DND-41 (cell line): ENCODE data around the gene DNM2.

ENCODE experiments used
- ATAC-seq: fragments of 200-7000 bp; cut with Tn5 transposase; 3 replicates; pipeline ENCODE4 v1.9.1; 2021; ENCODE audit warnings: low read depth; ENCODE audit not compliant: insufficient read depth
- DNase-seq: peaks from one replicate; pipeline ENCODE4 v3.0.0-alpha.2; 2020
- H2AFZ ChIP-seq: 2 replicates; pipeline ENCODE4 v1.6.0; 2012; ENCODE audit warnings: low read depth, low read length
- H3K27ac ChIP-seq: 2 replicates; pipeline ENCODE4 v1.5.1; 2012; ENCODE audit warnings: low read length, inconsistent platforms
- H3K27me3 ChIP-seq: fragments of 200-600 bp; sonication (generic); 2 replicates; pipeline ENCODE4 v1.6.0; 2012; ENCODE audit warnings: low read length, mild to moderate bottlenecking, inconsistent platforms; ENCODE audit not compliant: insufficient read depth, poor library complexity
- H3K36me3 ChIP-seq: 2 replicates; pipeline ENCODE4 v1.5.1; 2012; ENCODE audit warnings: low read length, inconsistent platforms; ENCODE audit not compliant: insufficient read depth
- H3K4me1 ChIP-seq: 2 replicates; pipeline ENCODE4 v1.5.1; 2012; ENCODE audit warnings: mild to moderate bottlenecking, low read length; ENCODE audit not compliant: insufficient read depth
- H3K4me2 ChIP-seq: 2 replicates; pipeline ENCODE4 v1.6.0; 2012; ENCODE audit warnings: mild to moderate bottlenecking, moderate library complexity, low read length, inconsistent platforms; ENCODE audit not compliant: insufficient read depth
- H3K4me3 ChIP-seq, 2 experiments: fragments of 200-600 bp in 1 of 2; shearing (Covaris generic) in 1 of 2; 2 replicates each; pipeline ENCODE4 v1.5.1; 2012 to 2016; ENCODE audit warnings: inconsistent platforms in 2 of 2, low read length in 2 of 2, mild to moderate bottlenecking in 2 of 2, low read depth in 1 of 2, moderate library complexity in 1 of 2
- H3K79me2 ChIP-seq: 2 replicates; pipeline ENCODE4 v1.6.0; 2012; ENCODE audit warnings: low read length, inconsistent platforms; ENCODE audit not compliant: insufficient read depth
- H3K9ac ChIP-seq: 2 replicates; pipeline ENCODE4 v1.6.0; 2012; ENCODE audit warnings: low read depth, mild to moderate bottlenecking, inconsistent platforms, low read length, moderate library complexity
- H3K9me3 ChIP-seq: 2 replicates; pipeline ENCODE4 v1.5.1; 2012; ENCODE audit warnings: low read length, moderate library complexity, mild to moderate bottlenecking, inconsistent platforms; ENCODE audit not compliant: insufficient read depth, severe bottlenecking
- H4K20me1 ChIP-seq: 2 replicates; pipeline ENCODE4 v1.6.0; 2012; ENCODE audit warnings: low read length; ENCODE audit not compliant: insufficient read depth
- CTCF ChIP-seq: IDR thresholded peaks from 2 replicates; pipeline ENCODE4 v1.5.1; 2012; ENCODE audit warnings: borderline replicate concordance, low read length, moderate library complexity, mild to moderate bottlenecking; ENCODE audit not compliant: poor library complexity, severe bottlenecking; ENCODE audit errors: extremely low read depth
- EZH2 ChIP-seq: IDR thresholded peaks from 3 replicates; pipeline ENCODE4 v1.6.1; 2012; ENCODE audit warnings: borderline replicate concordance, low read depth, mild to moderate bottlenecking, moderate library complexity, low read length, inconsistent platforms; ENCODE audit not compliant: severe bottlenecking

DNM2 gene

GRCh38 chr19:10701955-10702525 lies 15.8 kb upstream of the DNM2 start:
- ATAC-seq (peak; percentile 3; the same call in 1 of the 3 replicates), DNase-seq (peak; percentile 30)
- peak overlapping the region; percentile 97 for H2AFZ ChIP-seq

GRCh38 chr19:10706990-10707389 lies 10.9 kb upstream of the DNM2 start:
- no peaks in the 10 kb centered on the region for H3K9me3 ChIP-seq
- H3K27me3 ChIP-seq, result no peaks in the 10 kb centered on the region
- peaks cover 4% of the 10 kb centered on the region for H3K79me2 ChIP-seq
- H4K20me1 ChIP-seq, result no peaks in the 10 kb centered on the region
- ATAC-seq (no peak), DNase-seq (no peak)
- H3K36me3 ChIP-seq, result peaks cover 10% of the 10 kb centered on the region
- H3K27ac ChIP-seq, result no peak overlapping the region
- H3K9ac ChIP-seq, result no peak overlapping the region
- no peak overlapping the region for H3K4me2 ChIP-seq
- H2AFZ ChIP-seq, result no peak overlapping the region
- no peak overlapping the region for H3K4me3 ChIP-seq
- H3K4me1 ChIP-seq, result peaks cover 8% of the 10 kb centered on the region
- TF ChIP-seq CTCF, result no peak
- no peak for TF ChIP-seq EZH2

More at GRCh38 chr19:10701955-10702525, 15.8 kb upstream of the DNM2 start:
- no peaks in the 10 kb centered on the region for H3K27me3 ChIP-seq
- H3K4me1 ChIP-seq, result peaks cover 18% of the 10 kb centered on the region
- H3K27ac ChIP-seq, result peak overlapping the region; percentile 69
- no peaks in the 10 kb centered on the region for H3K9me3 ChIP-seq
- no peak for TF ChIP-seq EZH2
- TF ChIP-seq CTCF, result no peak
- peaks cover 11% of the 10 kb centered on the region for H3K79me2 ChIP-seq
- peak overlapping the region; percentile 63 to 90; a peak in 3 of 4 replicates for H3K4me3 ChIP-seq
- H4K20me1 ChIP-seq, result no peaks in the 10 kb centered on the region
- H3K9ac ChIP-seq, result peak overlapping the region; percentile 69
- peaks cover under 1% of the 10 kb centered on the region; the same call in 1 of the 2 replicates for H3K36me3 ChIP-seq
- peak overlapping the region; percentile 98 for H3K4me2 ChIP-seq

- Histone ChIP-seq H2AFZ (no peak overlapping the region), H3K4me1 (peaks cover 4% of the 10 kb centered on the region; the same call in 1 of the 2 replicates), H3K9ac (no peak overlapping the region), H3K4me3 (no peak overlapping the region), H3K79me2 (no peaks in the 10 kb centered on the region), H3K27me3 (no peaks in the 10 kb centered on the region), H3K36me3 (peaks cover 10% of the 10 kb centered on the region), H3K9me3 (no peaks in the 10 kb centered on the region), H3K27ac (no peak overlapping the region), H4K20me1 (no peaks in the 10 kb centered on the region), H3K4me2 (no peak overlapping the region)
- DNase-seq (no peak), ATAC-seq (no peak)
- TF ChIP-seq CTCF (no peak), EZH2 (no peak)
Observed at GRCh38 chr19:10707440-10707839, 10.4 kb upstream of the DNM2 start.
